Lung microvascular endothelial cell (primary cell): ENCODE results near the gene FOXR1. TPM values are rescaled to one million over a fixed set of nuclear protein-coding genes. Genes with fewer than 3 reads are reported as not detected.
"Not testable (repeated sequence)": the region's sequence is repeated elsewhere in the genome, so short reads cannot be mapped to it uniquely, and the experiment has no call there.

Experiments
- DNase-seq, 2 donors: peaks; one replicate each; pipeline versions ENCODE4 v3.0.0 to v3.0.0-alpha.2; 2010; ENCODE audit warnings: low read depth in 2 of 2
- total RNA-seq: library from RNA; depleted of rRNA; stranded (reverse); fragments of >200 nt; gene quantifications from 2 replicates; pipeline ENCODE4 v1.2.1, GENCODE V29; 2014

The FOXR1 gene
- total RNA-seq, 1 donor from 2014 or later = not detected

DNA sequence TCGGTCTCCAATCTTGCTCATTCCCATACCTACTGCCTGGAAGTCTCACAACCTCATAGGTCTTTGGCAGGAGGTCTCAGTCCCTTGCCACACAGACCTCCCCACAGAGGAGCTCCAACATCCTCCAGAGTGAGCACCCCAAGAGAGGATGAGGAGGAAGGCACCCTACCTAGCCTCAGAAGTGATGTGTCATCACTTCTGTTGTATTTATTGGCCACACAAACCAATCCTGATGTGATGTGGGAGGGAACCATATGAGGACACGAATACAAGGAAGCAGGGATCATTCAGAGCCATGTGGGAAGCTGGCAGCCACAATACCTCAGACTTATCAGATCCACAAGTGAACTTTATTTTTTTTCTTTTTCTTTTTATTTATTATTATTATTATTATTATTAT lies 24.5 kb upstream of the FOXR1 start:
- no peak for DNase-seq

DNA sequence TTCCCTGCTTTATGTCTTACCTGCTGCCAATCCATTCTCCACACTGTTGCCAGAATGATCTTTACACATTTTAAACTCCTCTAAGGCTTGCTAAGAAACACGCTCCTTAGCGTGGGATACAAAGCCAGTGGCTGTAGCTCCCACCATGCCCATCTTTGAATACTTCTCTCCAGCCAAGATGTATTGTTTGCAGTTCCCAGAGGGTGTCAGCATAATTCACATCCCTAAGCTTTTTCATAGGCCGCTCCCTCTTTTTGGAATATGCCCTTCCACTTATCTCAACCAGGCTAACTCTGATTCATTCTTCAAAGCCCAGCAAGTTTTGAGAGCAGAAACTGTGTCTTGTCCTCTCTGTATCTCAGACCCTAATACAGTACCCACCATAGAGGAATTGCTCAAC lies 23.6 kb upstream of the FOXR1 start:
- DNase-seq = no peak

DNA sequence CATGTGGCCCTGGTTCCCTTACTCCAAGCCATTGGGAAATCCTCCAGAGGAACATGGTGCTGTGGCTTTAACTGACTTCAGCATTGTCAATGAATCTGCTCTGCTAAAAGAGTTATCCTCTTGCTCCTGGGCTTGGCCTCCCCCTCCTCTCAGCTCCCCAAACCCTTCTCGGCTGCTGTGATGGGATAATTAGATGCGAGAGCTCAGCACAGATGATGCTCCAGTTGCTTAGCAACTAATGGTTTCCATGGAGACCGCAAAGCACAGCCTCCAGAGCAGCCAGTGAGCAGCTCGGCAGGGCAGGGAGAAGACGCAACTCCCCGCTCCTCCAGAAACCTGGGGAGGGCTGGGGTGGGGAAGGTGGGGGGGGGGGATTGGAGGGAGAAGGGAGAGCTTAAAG lies 18.3 kb upstream of the FOXR1 start:
- peak in 1 of 2 donors; percentile 9 for DNase-seq

- DNase-seq = not testable (repeated sequence)
Observed at GRCh38 chr11:118953976-118954375, 17.6 kb upstream of the FOXR1 start.

DNA sequence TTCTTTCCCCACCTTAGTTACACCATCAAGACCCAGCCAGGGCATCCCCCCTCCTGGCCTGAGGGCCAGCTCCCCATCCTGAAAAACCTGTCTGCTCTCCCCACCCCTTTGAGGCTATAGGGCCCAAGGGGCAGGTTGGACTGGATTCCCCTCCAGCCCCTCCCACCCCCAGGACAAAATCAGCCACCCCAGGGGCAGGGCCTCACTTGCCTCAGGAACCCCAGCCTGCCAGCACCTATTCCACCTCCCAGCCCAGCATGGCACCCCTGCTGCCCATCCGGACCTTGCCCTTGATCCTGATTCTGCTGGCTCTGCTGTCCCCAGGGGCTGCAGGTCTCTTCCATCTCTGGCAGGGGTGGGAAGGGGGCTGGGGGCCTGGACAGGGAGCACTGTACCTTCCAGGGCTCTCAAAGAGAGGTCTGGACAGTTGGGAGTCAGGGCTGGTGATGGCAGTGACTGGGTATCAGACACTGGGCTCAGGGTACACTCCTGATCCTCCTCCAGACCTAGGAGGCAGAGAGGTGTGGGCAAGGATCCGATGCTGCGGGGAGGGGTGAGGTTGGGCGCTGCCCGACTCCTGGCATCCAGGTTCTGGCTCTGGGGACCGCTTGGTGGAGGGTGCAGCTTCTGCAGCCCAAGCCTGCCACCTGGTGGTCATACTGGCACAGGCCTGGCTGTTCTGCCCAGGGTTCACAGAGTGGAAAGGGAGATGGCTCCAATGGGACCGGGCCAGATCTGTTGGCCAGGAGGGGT lies 15.3 kb upstream of the FOXR1 start, which contains the start of gene UPK2:
Gene UPK2 (plus strand): TSS at position 205 of the 753 bp plus-strand sequence. CDS start 53 bp downstream, at position 258.
- peak; percentile 80 to 88 for DNase-seq

DNA sequence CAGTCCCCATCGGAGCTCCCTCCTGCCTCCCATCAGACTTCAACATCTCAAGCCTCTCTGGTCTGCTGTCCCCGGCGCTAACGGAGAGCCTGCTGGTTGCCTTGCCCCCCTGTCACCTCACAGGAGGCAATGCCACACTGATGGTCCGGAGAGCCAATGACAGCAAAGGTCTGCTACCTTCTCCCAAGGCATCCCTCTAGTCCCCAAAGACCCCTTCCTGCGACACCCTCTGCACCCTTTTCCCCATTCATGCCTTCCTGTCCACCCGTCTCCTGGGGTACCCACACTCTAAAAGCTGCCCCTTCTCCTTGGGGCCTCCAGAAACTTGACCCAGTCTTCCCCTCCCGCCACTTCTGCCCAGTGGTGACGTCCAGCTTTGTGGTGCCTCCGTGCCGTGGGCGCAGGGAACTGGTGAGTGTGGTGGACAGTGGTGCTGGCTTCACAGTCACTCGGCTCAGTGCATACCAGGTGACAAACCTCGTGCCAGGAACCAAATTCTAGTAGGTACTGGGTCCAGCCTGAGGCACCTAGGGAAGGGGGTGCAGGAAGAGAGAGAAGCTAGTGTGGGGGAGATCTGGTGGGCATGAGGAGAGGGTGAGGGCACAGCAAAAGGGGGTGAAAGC lies 14.6 kb upstream of the FOXR1 start:
- no peak for DNase-seq

GRCh38 chr11:118957549-118957948 lies 14.0 kb upstream of the FOXR1 start:
- no peak for DNase-seq

- DNase-seq = no peak
Observed at GRCh38 chr11:118957968-118958367, 13.6 kb upstream of the FOXR1 start.

GRCh38 chr11:118958577-118958976 lies 13.0 kb upstream of the FOXR1 start:
- DNase-seq = no peak

GRCh38 chr11:118961189-118961588 lies 10.4 kb upstream of the FOXR1 start:
- DNase-seq = no peak

GRCh38 chr11:118961591-118961990 lies 10.0 kb upstream of the FOXR1 start:
- DNase-seq = no peak

- not testable (repeated sequence) for DNase-seq
Observed at GRCh38 chr11:118969508-118969907, 2.1 kb upstream of the FOXR1 start.

DNA sequence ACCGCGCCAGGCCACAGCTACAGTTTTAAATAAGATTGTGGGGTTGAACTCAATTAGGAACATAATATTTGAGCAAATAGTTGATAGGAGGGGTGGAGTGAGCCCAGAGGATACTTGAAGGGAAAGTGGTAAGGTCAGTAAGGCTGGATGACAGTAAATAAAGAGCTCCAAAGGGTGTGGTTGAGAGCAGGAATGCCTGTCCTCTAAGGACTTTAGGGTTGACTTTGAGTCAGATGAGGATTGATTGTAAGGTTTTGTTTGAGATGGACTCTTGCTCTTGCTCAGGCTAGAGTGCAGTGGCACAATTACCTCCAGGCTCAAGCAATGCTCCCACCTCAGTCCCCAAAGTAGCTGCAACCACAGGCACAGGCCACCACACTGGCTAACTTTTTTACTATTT lies 2.4 kb downstream of the FOXR1 start:
- DNase-seq = no peak

DNA sequence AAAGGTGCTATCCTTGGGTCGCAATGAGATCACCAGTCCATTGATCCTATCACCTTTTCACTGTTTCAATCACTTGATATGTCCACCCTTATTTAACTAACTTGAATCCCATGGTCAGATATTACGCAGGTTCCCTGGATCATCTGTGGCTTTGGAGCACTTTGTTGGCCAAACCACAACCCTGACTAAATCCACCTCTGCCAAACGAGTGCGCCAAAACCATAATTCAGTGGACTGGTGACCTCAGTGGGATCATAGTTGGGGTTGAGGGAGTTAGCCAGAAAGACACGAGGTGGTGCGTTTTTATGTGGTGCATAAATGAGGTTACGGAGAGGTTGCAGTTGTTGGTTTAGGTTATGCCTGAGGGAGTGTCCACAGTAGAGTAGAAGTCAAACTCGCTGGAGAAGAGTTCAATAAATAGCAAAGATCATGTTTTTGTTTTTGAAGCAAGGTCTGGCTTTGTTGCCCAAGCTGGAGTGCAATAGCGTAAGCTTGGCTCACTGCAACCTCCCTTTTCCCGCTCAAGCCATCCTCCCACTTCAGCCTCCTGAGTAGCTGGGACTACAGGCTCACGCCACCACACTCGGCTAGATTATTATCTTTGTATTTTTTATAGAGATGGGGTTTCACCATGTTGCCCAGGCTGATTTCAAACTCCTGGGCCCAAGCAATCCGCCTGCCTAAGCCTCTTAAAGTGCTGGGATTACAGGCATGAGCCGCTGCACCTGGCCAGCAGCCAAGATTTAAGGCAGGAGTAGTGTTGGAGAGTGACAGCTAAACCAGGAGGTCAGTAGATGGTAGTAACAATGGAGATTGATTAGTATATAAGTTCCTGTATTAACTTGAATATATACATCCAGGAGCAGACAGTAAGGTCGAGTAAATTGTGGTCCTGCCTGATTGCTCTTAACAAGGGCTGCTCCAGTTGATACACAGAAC lies 4.5 kb downstream of the FOXR1 start:
- peak in 1 of 2 donors; percentile 14 for DNase-seq

DNA sequence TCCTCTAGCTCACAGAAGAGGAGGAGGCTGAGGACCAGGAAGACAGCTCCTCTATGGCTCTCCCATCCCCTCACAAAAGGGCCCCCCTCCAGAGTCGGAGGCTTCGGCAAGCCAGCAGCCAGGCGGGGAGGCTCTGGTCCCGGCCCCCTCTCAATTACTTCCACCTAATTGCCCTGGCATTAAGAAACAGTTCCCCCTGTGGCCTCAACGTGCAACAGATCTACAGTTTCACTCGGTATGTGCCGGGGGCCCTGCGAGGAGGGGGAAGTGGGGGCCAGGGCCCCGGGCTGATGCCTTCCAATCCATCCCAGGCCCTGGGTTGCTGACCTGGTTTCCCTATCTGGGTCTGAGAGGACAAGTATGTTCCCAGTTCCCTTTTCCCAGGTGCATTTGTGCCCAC lies 7.9 kb downstream of the FOXR1 start:
- no peak for DNase-seq

DNA sequence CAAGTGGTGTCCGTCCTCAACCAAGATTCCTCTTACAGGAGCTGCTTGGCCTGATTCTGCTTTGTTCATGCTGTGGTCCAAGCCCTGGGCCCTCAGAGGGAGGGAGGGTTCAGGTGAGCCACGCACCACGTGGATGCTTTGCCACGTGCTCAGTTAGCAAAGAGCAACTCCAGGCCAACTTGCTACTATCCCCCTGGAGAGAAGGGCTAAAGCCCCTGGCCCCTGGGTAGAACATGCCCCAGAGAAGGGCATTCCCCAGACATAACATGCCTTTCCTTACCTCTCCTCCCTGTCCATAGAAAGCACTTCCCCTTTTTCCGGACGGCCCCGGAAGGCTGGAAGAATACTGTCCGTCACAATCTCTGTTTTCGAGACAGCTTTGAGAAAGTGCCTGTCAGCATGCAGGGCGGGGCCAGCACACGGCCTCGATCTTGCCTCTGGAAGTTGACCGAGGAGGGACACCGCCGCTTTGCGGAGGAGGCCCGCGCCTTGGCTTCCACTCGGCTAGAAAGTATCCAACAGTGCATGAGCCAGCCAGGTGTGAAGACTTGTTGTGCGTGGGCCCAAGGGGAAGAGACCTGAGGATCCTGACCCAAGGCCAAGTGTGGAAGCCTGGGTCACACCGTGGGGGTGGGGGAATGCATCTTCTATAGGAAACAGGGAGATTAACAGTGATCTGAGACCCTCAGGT lies 8.8 kb downstream of the FOXR1 start:
- DNase-seq = peak in 1 of 2 donors; percentile 11

DNA sequence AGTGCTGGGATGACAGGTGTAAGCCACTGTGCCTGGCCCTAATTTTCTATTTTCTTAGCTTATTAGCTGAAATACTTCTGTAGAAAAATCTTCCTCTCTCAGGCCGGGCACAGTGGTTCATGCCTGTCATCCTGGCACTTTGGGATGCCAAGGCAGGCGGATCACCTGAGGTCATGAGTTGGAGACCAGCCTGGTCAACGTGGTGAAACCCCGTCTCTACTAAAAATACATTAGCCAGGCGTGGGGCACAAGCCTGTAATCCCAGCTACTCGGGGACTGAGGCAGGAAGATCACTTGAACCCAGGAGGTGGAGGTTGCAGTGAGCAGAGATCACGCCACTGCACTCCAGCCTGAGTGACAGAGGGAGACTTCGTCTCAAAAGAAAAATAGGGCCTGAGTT lies 12.8 kb downstream of the FOXR1 start:
- not testable (repeated sequence) for DNase-seq

- DNase-seq = no peak
Observed at GRCh38 chr11:118984825-118985224, 13.3 kb downstream of the FOXR1 start.

- no peak for DNase-seq
Observed at GRCh38 chr11:118988280-118988679, 16.7 kb downstream of the FOXR1 start.

- DNase-seq = not testable (repeated sequence)
Observed at GRCh38 chr11:118991486-118992038, 20.0 kb downstream of the FOXR1 start.
